Hepatocyte (in vitro differentiated cells): ENCODE results near the gene SWSAP1. TPM values are rescaled to one million over a fixed set of nuclear protein-coding genes. Genes with fewer than 3 reads are reported as not detected.
"Not testable (repeated sequence)": the region's sequence is repeated elsewhere in the genome, so short reads cannot be mapped to it uniquely, and the experiment has no call there.

Experiments used
- DNase-seq: peaks from one replicate; pipeline ENCODE4 v3.0.0-alpha.2; 2016; ENCODE audit warnings: low spot score
- H2AFZ ChIP-seq: fragments of 200-600 bp; sonication (generic); 2 replicates; pipeline ENCODE4 v1.6.0; 2016; ENCODE audit warnings: antibody characterized with exemption, mild to moderate bottlenecking
- H3K27ac ChIP-seq: fragments of 200-600 bp; sonication (generic); 2 replicates; pipeline ENCODE4 v1.5.1; 2016; ENCODE audit warnings: mild to moderate bottlenecking
- H3K27me3 ChIP-seq: fragments of 200-600 bp; sonication (generic); 2 replicates; pipeline ENCODE4 v1.6.1; 2016
- H3K36me3 ChIP-seq: fragments of 200-600 bp; sonication (generic); replicated peaks from 2 replicates; pipeline ENCODE4 v1.5.1; 2016; ENCODE audit warnings: low read depth; ENCODE audit not compliant: insufficient read depth
- H3K4me1 ChIP-seq: fragments of 200-600 bp; sonication (generic); 2 replicates; pipeline ENCODE4 v1.5.1; 2016; ENCODE audit warnings: mild to moderate bottlenecking, moderate library complexity; ENCODE audit not compliant: insufficient read depth
- H3K4me2 ChIP-seq: fragments of 200-600 bp; sonication (generic); 2 replicates; pipeline ENCODE4 v1.6.0; 2016
- H3K4me3 ChIP-seq: fragments of 200-600 bp; sonication (generic); 2 replicates; pipeline ENCODE4 v1.5.1; 2016; ENCODE audit warnings: mild to moderate bottlenecking
- H3K79me2 ChIP-seq: fragments of 200-600 bp; sonication (generic); 2 replicates; pipeline ENCODE4 v1.6.0; 2017; ENCODE audit warnings: mild to moderate bottlenecking
- H3K9me2 ChIP-seq: fragments of 200-600 bp; sonication (generic); replicated peaks from 2 replicates; pipeline ENCODE4 v1.6.0; 2017; ENCODE audit warnings: mild to moderate bottlenecking; ENCODE audit not compliant: insufficient read depth
- H3K9me3 ChIP-seq: fragments of 200-600 bp; sonication (generic); 2 replicates; pipeline ENCODE4 v1.5.1; 2016; ENCODE audit warnings: low read depth, mild to moderate bottlenecking
- H4K20me1 ChIP-seq: fragments of 200-600 bp; sonication (generic); 2 replicates; pipeline ENCODE4 v1.6.0; 2016; ENCODE audit warnings: mild to moderate bottlenecking; ENCODE audit not compliant: insufficient read depth, poor library complexity, severe bottlenecking
- CTCF ChIP-seq: fragments of 200-600 bp; sonication (generic); IDR thresholded peaks from 2 replicates; pipeline ENCODE4 v1.5.1; 2016; ENCODE audit warnings: antibody characterized with exemption, mild to moderate bottlenecking; ENCODE audit not compliant: poor library complexity
- EZH2 ChIP-seq: fragments of 200-600 bp; sonication (generic); IDR thresholded peaks from 2 replicates; pipeline ENCODE4 v1.6.1; 2016; ENCODE audit warnings: antibody characterized with exemption, mild to moderate bottlenecking, borderline replicate concordance
- EZH2phosphoT487 ChIP-seq: fragments of 200-600 bp; sonication (generic); IDR thresholded peaks from one replicate; pipeline ENCODE4 v1.6.1; 2018; ENCODE audit warnings: antibody characterized with exemption, mild to moderate bottlenecking, low read depth, moderate library complexity; ENCODE audit not compliant: unreplicated experiment, severe bottlenecking
- WGBS: methylation state at CpG from one replicate; pipeline ENCODE4 v1.1.6; 2016; ENCODE audit warnings: low lambda C conversion rate; ENCODE audit errors: missing lambda C conversion rate; 5-methylcytosine and 5-hydroxymethylcytosine counted together
- polyA plus RNA-seq: library from polyadenylated mRNA; unstranded; fragments of >200 nt; fragmentation: Nextera tagmentation; extraction: Ambion mirVana; gene quantifications from 2 replicates; pipeline ENCODE4 v1.2.1, GENCODE V29; 2016
- total RNA-seq: library from RNA; depleted of rRNA; stranded (reverse); fragments of >200 nt; gene quantifications from 2 replicates; pipeline ENCODE4 v1.2.3, GENCODE V29; 2014

The SWSAP1 gene
- total and polyA plus RNA-seq, 2 experiments from 2014 or later: 2.2 to 4.0 TPM

DNA sequence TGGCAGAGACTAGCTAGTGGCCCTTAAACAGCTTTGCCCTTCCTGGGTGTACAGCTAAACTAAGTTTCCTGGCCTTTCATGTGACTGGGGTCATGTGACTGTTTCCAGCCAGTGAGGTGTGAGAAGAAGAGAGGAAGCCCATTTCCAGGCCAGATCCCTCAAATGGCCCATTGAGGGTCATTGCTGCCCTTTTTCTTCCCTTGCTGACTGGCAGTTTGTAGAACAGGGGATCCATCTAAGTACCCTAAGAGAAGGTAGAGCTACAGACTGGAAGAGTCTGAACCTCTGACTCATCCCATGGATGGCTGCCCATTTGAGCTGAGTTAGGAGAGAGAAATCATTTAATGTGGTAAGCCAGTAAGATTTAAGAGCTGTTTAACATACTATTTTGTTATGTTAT is 2.8 kb downstream of the SWSAP1 start:
- no peaks in the 10 kb centered on the region for H4K20me1 ChIP-seq
- H3K4me2 ChIP-seq: no peak overlapping the region
- H3K4me1 ChIP-seq: peaks cover 19% of the 10 kb centered on the region
- H3K79me2 ChIP-seq: peaks cover 6% of the 10 kb centered on the region
- TF ChIP-seq CTCF: no peak
- TF ChIP-seq EZH2: no peak
- no peak for TF ChIP-seq EZH2phosphoT487
- H2AFZ ChIP-seq: no peak overlapping the region
- H3K9me2 ChIP-seq: no peaks in the 10 kb centered on the region
- no peaks in the 10 kb centered on the region for H3K27me3 ChIP-seq
- no peaks in the 10 kb centered on the region for H3K9me3 ChIP-seq
- H3K4me3 ChIP-seq: no peak overlapping the region
- peak; percentile 39 for DNase-seq
- peak overlapping the region; percentile 6 for H3K27ac ChIP-seq
- H3K36me3 ChIP-seq: no peaks in the 10 kb centered on the region

GRCh38 chr19:11377756-11378155 is 3.3 kb downstream of the SWSAP1 start:
- H3K4me1 ChIP-seq: peaks cover 22% of the 10 kb centered on the region
- 98% methylated on average over 3 of the region's 3 CpGs for WGBS
- no peaks in the 10 kb centered on the region for H3K9me3 ChIP-seq

DNA sequence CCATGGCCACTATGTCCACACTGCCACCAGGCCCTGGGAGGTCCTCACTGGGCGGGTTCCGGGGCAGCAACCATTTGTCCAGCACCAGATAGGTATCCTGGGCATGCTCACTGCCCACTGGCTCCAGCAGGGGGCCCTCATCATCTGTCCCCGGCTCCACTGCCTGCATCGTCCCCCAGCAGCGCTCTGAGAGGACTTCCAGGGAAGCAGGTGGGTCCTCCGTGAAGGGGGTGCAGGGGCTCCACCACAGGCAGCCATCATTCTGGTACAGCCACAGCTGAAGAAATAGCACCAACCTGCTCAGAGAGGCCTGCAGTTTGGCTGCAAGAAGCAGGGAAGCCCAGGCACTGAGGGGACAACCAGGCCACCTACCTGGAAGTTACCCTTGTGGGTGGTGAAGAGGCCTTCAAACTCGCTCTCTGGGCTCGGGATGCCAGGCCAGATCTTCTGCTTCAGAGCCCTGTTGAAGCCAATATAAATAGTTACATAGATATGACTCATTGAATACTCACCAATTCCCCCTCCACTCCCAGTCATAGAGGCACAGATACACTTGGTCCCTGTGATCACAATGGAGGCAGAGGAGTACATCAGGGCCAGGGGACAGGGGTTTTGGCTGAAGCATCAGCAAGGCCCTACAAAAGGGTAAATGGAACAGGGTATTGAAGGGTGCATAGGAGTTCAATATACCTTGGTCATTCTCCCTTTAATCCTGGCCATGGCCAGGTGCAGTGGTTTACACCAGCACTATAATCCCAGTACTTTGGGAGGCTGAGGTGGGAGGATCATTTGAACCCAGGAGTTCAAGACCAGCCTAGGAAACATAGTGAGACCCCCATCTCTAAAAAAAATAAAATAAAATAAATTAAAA is 4.1 kb downstream of the SWSAP1 start:
- peak; percentile 69 for DNase-seq
- Histone ChIP-seq H2AFZ (no peak overlapping the region), H3K4me3 (no peak overlapping the region), H3K79me2 (peaks cover 10% of the 10 kb centered on the region), H4K20me1 (no peaks in the 10 kb centered on the region), H3K27me3 (no peaks in the 10 kb centered on the region), H3K36me3 (no peaks in the 10 kb centered on the region), H3K4me1 (peaks cover 24% of the 10 kb centered on the region), H3K9me2 (no peaks in the 10 kb centered on the region), H3K27ac (no peak overlapping the region), H3K9me3 (no peaks in the 10 kb centered on the region), H3K4me2 (no peak overlapping the region)
- TF ChIP-seq CTCF (peak; percentile 55), EZH2phosphoT487 (no peak)
- WGBS: 64% methylated on average over 8 of the region's 8 CpGs

More at GRCh38 chr19:11377756-11378155, 3.3 kb downstream of the SWSAP1 start:
- Histone ChIP-seq H3K9me2 (no peaks in the 10 kb centered on the region), H3K4me3 (no peak overlapping the region), H3K79me2 (peaks cover 10% of the 10 kb centered on the region), H3K27me3 (no peaks in the 10 kb centered on the region), H3K27ac (no peak overlapping the region), H2AFZ (no peak overlapping the region), H3K36me3 (no peaks in the 10 kb centered on the region), H3K4me2 (no peak overlapping the region), H4K20me1 (no peaks in the 10 kb centered on the region)
- TF ChIP-seq EZH2phosphoT487 (no peak), CTCF (no peak), EZH2 (no peak)
- DNase-seq: no peak

DNA sequence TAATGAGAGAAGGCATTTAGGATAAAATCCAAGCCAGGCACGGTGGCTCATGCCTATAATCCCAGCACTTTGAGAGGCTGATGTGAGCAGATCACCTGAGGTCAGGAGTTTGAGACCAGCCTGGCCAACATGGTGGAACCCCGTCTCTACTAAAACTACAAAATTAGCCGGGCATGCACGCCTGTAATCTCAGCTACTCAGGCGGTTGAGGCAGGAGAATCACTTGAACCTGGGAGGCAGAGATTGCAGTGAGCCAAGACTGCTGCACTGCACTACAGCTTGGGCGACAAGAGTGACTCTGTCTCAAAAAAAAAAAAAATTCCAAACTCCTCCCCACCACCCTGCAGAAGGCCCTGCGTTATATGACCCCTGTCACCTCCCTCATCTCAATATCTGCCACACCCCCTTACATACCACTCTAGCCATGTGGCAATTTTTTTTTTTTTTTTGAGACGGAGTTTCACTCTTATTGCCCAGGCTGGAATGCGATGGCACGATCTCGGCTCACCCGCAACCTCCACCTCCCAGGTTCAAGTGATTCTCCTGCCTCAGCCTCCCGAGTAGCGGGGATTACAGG is 4.9 kb downstream of the SWSAP1 start:
- Histone ChIP-seq H3K4me1 (peaks cover 18% of the 10 kb centered on the region), H3K79me2 (peaks cover 10% of the 10 kb centered on the region)
- H3K27ac ChIP-seq, H4K20me1 ChIP-seq, H3K9me2 ChIP-seq, H3K27me3 ChIP-seq, H3K36me3 ChIP-seq, H3K4me2 ChIP-seq, H2AFZ ChIP-seq, DNase-seq, H3K9me3 ChIP-seq, H3K4me3 ChIP-seq: not testable (repeated sequence)
- 92% methylated on average over 13 of the region's 14 CpGs for WGBS
